Lower leg skin (tissue), 3 donors: ENCODE data around the gene BAZ1B.

ENCODE experiments used
- POLR2A ChIP-seq, 2 donors: fragments of 450-650 bp; IDR thresholded peaks; one replicate each; pipeline ENCODE4 v1.6.1; 2016 to 2017; ENCODE audit warnings: antibody characterized with exemption in 2 of 2, mild to moderate bottlenecking in 1 of 2, moderate library complexity in 1 of 2
- TF ChIP-seq, protein P1 (sequence below), 3 donors: fragments of 450-650 bp; IDR thresholded peaks; one replicate each; pipeline ENCODE4 v1.5.1; 2016; ENCODE audit warnings: antibody characterized with exemption in 3 of 3, mild to moderate bottlenecking in 3 of 3, moderate library complexity in 2 of 3

DNA sequence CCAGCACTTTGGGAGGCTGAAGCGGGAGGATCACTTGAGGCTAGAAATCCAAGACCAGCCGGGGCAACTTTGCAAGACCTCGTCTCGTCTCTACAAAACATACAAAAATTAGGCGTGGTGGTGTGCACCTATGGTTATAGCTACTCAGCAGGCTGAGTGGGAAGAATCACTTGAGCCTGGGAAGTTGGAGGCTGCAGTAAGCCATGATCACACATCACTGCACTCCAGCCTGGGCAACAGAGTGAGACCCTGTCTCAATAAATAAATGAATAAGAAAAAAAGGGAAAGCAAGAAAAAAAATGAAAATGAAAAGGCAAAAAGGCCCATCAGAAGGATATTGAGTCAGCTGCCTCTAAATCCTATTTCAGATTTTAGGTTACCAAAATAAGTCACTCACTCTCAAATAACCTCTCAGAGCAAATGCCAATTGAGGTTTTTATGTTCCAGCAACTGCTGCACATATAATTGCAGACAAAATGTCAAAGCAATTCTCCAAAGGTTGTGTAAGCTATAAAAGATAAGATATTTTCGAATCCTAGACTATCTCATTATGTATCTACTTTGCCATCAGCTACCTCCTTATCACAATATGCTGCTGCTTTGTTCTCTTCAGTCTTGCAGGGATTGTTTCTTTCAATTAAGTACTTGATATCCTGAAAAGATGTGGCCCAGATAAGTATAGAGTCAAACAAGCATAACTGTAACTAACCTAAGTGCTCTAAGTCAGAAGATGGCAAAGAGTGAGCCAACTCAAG lies 4.7 kb downstream of the BAZ1B start:
- TF ChIP-seq, protein P1, sequence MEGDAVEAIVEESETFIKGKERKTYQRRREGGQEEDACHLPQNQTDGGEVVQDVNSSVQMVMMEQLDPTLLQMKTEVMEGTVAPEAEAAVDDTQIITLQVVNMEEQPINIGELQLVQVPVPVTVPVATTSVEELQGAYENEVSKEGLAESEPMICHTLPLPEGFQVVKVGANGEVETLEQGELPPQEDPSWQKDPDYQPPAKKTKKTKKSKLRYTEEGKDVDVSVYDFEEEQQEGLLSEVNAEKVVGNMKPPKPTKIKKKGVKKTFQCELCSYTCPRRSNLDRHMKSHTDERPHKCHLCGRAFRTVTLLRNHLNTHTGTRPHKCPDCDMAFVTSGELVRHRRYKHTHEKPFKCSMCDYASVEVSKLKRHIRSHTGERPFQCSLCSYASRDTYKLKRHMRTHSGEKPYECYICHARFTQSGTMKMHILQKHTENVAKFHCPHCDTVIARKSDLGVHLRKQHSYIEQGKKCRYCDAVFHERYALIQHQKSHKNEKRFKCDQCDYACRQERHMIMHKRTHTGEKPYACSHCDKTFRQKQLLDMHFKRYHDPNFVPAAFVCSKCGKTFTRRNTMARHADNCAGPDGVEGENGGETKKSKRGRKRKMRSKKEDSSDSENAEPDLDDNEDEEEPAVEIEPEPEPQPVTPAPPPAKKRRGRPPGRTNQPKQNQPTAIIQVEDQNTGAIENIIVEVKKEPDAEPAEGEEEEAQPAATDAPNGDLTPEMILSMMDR (IDR thresholded peaks at IDR 0.05), result no peak
- no peak for TF ChIP-seq POLR2A (IDR thresholded peaks at IDR 0.05)
